Activated CD8-positive, alpha-beta memory T cell treated with anti-CD3 and anti-CD28 coated beads, Interleukin-2, amount 50 U/mL, for 1 hour (primary cell): ENCODE measurements around the gene CD63.

Experiments
- DNase-seq: peaks from one replicate; pipeline ENCODE4 v3.0.0-alpha.2; 2020; ENCODE audit errors: extremely low read depth

The CD63 gene

DNA sequence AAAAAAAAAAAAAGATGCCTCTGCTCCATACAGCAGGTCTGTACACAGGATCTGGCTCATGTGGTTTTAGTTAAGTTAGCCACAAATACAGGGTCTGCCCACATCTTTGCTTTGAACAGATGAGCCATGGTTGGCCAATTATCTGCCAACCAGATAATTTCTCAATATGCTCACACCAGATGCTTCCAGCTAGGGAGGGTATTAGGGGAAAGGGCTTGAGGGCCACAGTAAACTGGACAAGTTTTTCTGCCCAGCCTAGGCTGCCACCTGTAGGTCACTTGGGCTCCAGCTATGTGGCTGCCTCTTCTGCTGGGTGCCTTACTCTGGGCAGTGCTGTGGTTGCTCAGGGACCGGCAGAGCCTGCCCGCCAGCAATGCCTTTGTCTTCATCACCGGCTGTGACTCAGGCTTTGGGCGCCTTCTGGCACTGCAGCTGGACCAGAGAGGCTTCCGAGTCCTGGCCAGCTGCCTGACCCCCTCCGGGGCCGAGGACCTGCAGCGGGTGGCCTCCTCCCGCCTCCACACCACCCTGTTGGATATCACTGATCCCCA, 7.8 kb downstream of the CD63 start:
- DNase-seq = no peak

DNA sequence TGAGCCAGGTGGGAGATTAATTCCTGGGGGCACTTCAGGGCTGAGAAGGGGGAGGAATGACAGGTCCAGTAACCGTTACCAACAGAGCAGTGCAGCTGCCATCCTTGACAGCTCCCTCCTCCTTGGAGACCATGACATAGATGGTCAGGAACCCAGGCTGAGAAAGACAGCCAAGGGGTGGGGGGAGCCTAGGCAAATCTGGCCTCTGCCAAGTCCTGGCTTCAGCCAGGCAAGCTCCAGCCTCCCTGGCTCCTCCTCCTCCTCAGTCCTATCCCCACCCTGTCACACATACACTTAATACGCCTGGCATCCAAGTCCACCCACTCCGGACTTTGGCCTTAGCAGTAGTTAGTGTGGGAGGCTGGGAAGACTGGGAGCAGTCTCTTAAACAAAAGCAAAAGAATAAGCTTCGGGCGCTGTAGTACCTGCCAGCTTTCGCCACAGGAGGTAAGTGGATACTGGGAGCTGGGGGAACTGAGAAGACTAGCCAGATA, 8.7 kb downstream of the CD63 start, which contains the start of gene RDH5:
RDH5 (plus strand) TSS at position 323 of the 494 bp plus-strand sequence. CDS start 792 bp downstream, outside the sequence.
- no peak for DNase-seq

DNA sequence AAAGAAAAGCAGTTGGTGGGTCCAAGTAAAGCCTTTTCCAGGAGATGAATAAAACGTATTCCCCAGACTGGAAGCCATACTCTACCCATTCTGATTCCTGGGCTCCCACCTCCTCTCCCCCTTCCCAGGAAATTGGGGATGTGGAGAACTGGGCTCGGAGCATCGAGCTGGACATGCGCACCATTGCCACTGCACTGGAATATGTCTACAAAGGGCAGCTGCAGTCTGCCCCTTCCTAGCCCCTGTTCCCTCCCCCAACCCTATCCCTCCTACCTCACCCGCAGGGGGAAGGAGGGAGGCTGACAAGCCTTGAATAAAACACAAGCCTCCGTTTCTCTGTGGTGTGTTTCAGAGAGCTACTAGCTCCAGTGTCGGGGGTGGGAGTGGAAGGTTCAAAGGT, 9.4 kb downstream of the CD63 start:
- DNase-seq = no peak

DNA sequence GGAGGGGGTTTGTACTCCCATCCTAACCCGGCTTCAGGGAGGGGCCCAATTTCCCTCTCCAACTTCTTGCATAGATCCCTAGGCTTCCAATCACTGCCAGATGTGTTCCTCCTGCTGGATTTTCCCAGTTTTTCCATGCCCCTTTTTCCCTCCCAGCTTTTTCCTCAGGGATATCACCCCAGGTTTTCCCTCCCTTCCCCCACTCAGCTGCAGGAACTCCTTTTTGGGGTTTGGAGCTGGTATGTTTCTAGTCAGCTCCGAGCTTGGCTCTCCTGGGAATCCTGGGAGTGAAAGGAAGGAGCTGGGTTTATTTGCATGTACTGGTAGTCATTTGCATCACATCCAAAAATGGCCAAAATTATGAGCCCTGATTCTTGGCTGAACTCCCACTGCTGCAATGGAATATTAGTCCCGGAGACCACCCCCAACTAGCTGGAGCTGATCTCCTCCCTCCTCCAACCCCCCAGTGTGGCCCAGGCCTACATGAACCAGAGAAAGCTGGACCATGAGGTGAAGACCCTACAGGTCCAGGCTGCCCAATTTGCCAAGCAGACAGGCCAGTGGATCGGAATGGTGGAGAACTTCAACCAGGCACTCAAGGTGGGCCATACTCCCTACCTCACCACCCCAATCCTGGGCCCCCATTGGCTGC, 10.1 kb downstream of the CD63 start:
- DNase-seq = no peak

DNA sequence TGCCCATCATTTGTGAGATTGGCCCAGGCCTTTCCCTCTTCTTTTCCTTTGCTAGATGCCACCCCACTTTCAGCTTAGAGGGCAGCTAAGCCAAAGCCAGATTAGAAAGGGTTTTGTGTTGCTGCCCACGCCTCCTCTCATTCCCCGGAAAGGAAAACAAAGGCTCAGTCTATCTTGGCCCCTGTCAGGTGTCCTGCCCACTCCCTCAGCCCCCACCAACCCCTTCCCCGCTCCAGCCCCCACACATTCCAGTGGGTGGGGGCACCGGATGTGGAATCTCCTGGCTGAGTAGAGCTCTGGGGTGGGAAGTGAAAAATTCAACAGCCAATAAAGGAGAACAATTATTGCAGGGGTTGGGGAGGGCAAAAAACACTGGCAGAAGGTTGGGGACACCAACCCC, 10.8 kb downstream of the CD63 start:
- DNase-seq = no peak

DNA sequence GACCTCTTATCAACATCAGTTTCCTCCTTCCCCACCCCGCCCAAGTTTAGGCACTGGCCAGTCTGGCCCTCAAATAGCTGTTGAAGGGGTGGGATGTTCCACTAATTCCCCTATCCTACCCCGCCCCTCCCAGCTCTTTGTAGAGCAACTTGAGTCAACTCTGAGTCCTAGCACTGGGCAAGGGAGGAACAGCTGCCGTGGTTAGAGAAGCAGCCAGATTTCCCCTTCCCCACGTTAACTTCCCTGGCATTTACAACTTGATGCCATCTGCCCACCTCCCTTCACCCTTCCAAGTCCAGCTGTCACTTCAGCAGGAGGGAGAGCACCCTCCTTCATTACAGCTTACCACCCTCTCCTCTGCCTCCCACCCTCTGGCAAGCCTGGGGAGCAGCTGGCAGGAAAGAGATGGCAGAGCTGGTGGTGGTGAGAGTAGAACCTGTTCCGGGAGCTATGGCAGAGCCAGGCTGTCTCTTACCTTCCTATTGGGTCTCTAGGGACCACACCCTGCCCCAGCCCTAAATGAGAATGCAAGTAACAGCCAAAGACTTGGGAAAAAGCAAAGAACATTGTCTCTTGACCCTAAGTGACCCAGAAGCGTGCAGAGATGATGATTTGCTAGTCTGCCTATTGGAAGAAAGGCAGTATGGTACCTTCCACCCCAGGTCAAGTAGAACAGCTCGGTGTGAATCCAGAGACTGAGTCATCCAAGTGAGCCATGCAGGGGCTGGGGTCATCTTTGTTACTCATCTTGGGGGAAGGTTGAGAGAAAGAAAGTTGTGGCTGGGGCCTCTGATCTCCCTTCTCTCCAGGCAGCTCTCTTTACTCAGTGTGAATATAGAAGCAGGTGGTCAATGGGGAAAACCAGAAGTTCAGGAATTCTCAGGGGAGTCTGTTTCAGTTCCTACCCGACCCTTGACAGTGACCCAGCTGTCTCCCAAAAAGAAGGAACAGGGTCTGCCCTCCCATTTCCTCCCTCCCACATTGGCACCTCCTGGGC, 11.5 kb downstream of the CD63 start:
- no peak for DNase-seq

DNA sequence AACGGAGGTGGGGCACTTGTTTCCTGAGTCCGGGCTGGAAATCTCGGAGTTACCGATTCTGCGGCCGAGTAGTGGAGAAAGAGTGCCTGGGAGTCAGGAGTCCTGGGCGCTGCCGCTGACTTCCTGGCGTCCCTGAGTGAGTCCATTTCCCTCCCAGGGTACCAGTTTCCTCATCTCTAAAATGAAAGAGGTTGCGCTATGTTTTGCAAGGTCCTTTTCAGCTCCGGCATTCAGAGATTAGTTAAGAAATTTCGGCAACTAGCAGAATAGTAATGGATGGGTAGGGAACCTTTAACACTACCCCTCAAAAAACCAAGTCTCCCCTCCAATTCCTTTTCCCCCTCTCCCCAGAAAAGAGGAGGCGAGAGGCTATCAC, 12.2 kb downstream of the CD63 start:
- DNase-seq = no peak

DNA sequence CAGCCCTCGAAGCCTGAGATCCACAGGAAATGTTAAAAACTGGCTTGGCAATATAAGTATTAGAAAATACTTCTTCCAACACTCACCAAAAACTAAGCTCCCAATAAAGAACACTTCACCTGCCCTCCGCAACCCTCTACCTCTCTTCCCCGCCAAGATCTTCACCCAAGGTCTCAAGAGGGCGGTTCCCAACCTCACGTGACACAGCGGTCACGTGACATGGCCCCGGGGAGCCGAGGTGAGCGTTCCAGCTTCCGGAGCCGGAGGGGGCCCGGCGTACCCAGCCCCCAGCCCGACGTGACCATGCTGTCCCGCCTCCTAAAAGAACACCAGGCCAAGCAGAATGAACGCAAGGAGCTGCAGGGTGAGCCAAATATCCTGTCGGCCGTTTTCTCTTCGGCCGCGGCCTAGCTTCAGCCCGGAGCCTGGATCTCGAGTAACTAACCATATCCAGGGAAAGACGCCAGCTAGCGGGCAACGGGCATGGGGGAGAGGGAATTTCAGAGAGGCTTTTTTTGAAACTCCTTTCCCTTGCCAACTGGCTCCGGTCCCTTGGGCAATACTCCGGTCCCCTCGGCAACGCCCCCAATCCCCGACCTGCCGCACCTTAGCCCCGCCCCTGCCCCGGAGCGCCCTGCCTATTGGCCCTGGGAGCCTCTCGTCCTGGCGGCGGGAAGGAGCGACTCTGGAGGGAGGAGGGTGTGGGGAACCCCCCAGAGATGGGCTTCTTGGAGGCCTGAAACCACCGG, 12.8 kb downstream of the CD63 start, which contains the start of gene BLOC1S1:
BLOC1S1 (plus strand) TSS at position 214 of the 749 bp plus-strand sequence; CDS start at position 220, 6 bp downstream.
- DNase-seq = peak; percentile 77

DNA sequence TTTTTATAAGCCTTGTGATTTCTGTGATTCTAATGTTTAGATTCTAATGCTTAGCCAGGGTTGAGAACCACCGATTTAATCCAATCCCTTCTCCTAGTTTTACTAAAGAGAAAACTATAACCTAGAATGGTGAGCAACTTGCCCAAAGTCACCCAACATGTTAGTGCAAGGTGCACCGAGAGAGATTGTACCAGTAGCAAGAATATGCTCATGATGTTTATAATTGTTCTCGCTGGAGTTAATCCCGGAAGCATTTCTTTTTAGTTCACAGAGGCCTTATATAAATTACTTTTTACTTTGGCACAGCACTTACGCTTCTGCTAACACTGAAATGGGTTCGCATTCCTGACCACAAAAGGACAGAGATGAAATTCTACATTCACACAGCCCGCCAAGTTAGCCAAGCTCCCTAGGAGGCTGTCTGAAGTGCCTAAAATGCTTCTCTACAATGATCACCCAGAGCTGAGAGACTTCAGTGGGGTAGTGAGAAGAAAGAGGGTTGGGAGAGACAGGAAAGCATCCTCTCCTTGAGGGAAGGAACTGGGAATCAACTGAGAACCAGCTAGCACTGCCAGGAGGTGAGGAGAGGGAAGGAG, 13.5 kb downstream of the CD63 start:
- no peak for DNase-seq

DNA sequence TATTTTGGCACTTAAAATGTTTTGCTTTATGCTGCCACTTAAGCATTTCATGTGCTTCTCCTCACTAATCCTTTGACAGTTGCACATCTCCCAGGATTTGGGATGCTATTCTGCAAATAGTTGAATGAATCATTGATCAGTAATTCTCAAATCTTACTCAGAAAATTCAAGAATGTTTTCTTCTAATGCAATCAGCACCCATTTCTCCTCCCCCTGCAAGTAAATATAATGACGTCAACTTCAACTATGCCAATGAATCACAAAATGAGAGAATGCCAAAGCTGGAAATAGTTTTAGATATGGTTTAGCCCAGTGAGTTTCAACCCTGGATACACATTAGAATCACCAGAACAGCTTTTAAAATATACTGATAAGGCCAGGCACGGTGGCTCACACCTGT, 15.1 kb downstream of the CD63 start:
- DNase-seq = no peak

DNA sequence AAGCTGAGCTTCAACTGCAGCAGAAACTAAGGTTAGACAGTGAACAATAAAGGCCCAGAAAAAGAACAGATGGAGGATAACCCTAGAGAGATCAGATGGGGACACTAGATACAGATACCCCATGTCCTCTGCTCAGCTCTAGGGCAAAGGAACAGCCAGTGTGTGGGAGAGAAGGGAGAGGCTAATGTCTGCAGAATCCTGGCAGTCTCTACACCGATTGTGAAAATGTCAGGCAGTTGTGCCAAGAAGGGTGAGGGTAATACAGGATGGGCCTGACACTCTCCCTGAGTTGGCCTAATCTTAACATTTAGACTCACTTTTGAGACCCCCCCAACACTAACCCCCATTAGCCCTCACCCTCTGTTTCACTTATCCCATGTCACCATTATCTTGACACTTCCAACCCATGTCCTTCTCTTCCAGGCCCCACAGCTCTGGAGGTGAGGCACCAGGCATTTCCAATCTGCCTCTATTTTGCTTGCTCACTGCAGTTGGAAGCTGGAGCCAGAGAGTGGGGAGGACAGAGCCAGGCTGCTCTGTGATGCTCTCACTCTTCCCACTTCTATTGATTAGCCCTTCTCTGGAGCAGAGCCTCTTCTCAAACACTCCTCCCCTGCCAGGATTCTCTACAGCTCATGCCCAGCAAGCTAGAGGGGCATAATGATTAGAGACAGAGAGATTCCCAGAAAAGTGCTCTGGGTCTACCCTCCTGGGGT, 16.0 kb downstream of the CD63 start:
- no peak for DNase-seq

DNA sequence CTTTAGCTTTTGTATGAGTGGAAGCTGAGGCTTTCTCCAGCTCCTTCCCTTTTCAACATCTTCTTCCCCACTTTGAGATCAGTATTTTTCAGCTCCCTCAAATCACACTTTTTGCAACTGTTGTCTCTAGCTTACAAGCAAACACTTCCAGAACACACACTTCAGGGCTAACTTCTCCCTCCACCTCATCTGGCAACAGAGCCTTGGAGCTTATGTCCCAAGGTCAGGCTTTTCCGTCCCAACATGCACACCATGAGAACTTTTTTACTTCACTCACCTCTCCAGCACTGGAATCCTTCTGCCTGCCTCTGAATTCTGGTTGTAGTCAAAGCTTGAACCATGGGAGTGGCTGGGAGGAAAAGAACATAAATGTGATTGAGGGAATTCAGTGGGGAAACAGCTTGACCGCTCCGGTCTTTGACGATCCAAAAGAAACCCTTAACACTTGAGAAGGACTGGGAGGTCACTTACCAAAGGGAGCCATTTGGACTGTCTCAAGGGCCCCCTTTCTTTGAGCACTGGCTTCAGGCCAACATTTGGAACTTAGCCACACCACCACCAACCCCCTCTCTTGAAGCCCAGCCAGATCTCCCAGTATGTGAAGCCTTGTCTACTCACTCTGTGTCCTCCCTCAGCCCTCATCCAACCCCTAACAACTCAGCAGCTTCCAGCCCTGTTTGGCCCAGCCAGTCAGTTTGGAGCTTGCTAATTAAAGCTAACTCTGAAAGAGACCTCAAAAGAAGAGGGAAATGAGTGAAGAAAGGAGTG, 16.8 kb downstream of the CD63 start:
- DNase-seq = no peak

DNA sequence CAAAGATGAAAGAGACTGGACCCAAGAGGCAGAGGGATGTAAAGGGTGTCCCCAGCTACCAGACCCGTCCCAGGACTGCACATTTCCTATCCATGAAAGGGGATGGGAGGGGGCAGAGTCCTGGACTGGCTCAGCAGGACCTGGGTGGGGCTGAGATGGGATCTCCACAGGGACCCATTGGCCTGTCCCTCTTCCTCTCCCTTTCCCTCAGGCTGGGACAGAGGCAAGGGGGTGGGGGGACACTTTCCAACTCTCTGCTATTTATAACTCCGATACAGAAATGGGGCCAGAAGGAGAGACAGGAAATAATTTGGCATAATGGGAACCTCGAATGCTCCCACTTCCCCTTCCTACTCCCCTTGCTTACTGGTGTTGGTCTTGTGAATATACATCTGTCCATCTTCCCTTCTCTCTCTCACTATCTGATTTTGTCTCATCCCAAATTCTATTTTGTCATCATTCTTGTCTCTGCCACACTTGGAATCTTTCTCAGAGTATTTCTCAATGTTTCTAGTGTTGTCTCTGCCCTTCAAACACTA, 20.0 kb downstream of the CD63 start:
- no peak for DNase-seq

DNA sequence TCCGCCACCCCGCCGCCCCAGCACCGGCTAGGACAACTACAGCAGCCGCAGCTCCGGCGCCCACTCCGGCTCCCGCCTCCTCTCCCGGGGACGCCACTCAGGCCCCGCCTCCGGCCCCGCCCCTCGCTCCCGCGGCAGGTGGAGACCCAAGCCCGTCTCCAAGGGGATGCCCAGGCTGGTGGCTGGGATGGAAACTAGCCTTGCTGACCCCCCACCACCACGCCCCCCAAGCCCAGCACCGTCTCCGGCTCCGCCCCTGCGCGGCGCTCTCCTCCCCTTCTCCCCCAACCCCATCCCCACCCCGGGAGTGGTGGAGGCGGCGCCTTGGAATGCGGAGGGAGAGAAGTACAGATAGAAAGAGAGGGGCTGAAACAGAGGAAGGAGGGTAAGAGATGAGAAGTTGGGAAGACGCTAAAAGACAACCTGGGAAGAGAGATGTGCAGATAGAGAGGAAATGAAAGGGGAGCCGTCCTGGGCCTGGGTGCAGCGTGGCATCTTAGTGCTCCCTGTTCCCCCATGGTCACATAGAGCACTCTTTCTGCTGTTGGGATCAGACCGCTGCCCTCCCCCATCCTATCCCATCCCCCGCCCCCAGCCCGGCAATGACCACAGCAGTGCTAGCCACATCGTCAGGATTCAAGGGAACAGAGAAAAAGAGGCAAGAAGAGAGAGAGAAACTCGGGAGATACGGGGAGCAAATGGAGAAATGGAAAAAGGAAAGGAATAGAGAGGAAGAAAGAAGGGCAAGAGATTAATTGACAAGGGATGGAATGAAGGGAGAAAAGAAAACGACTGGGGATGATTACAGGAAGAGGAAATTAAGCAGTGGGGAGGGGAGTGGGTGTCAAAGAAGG, 20.7 kb downstream of the CD63 start, which contains the start of gene ITGA7:
ITGA7 (minus strand) TSS at position 64 of the 854 bp plus-strand sequence. CDS start 222 bp downstream, outside the sequence.
- no peak for DNase-seq

DNA sequence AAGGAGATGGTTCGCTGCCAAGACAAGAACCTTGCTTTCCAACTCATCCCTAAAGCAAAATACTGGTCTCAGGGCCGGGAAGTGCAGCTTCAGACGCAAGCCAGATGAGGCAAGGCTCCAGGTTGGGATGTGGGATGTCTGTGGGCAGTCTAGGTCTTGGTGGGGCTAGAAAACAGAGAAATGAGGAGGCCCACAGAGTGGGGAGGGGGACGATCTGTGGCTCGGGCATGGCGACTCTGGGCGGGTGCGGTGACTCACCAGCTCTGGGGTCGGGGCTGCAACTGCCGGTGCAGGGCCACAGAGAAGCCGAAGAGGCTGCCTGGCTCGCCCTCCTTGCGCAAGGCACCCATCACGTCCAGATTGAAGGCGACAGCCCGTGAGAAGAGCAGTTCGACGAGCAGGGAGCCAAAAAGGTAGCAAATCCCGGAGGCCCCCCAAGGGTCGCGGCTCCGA, 21.6 kb downstream of the CD63 start:
- no peak for DNase-seq

DNA sequence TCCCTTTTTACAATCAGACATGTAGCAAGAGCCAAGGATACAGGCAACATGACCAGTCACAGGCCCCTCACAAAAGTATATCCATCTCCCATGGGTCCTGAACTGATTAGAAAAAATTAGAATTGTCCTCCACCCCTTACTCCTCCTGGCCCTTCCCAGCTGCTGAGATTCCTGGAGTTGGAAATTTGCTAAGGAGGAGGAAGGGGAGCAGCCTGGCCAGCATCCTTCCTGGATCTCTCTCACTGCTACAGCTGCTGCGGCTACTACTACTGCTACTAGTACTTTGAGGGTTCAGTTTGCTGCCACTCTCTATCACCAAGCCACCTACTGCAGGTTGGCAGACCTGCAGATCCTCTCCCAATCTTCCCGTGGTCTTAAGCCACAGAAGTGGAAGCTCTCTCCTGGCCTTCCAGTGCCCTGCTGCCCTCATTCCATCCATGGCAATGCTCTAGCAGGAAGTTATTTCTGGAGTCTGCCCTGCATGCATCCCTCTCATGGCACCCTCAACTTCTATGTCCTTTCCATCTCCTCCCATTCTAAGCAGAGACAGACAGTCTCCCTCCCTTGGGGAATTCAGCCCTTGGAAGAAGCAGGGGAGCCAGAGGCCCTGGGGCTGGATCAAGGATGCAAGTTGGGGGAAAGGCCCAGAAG, 22.1 kb downstream of the CD63 start:
- DNase-seq = no peak

DNA sequence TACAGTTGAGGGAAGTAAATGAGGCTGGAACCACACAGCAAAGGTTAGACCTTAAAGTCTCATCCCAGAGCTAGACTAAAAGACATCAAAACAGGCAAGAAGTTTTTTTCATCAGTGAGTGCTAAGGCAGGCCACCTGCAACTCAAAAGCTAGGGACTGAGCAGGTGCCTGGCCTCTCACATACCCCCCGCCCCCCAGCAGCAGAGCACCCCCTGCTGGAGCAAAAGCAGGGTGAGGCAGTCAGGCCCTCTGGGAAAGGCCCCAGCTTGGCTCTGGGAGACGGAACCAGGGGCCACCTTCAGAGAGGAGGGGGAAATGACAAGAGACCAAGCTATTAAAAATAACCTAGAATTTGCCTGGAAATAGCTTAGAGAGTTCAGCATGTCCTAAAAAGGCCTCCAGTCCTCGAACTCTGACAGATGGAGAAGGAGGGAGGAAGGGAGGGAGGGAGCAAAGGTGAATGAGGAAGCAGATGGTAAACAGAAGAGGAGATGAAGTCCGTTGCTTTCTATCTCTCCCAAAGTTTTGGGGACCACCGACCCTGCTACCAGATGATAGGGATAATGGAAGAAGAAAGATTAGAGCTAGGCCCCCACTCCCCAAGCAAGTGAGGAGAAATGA, 22.9 kb downstream of the CD63 start:
- DNase-seq = no peak
